ENCODE measurements around the gene KDM3A.

KDM3A gene

GRCh38 chr2:86510436-86510933 is 69.3 kb downstream of the KDM3A start:
- peak overlapping the region in 1 of 2 donors; percentile 22 for H3K27ac Mint-ChIP-seq
- peaks cover 7% of the 10 kb centered on the region for H3K4me1 Mint-ChIP-seq
- no peaks in the 10 kb centered on the region for H3K27me3 Mint-ChIP-seq
- H3K4me3 Mint-ChIP-seq, result no peak overlapping the region
- ATAC-seq (no peak), DNase-seq (no peak)
- no peaks in the 10 kb centered on the region for H3K9me3 Mint-ChIP-seq

DNA sequence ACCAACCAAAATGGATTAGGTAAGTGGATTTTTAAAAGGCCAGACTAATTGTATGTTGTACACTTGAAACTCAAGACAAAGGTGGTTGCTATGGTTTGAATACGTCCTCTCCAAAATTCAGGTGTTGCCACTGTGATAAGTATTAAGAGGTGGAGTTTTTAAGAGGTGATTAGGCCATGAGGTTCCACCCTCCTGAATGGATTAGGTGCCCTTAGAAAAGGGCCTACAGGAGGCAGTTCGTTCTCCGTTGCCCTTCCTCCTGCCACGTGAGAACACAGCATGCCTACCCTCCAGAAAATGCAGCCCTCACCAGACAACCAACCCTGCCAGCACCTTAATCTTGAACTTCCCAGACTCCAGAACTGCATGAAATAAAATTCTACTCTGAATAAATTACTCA is 70.9 kb downstream of the KDM3A start:
- DNase-seq (no peak), ATAC-seq (no peak)
- Mint-ChIP-seq H3K4me1 (peaks cover 7% of the 10 kb centered on the region), H3K27ac (no peak overlapping the region), H3K9me3 (no peaks in the 10 kb centered on the region), H3K4me3 (no peak overlapping the region), H3K27me3 (no peaks in the 10 kb centered on the region)

GRCh38 chr2:86512892-86513291 is 71.7 kb downstream of the KDM3A start:
- Mint-ChIP-seq H3K4me3 (no peak overlapping the region), H3K4me1 (peaks cover 7% of the 10 kb centered on the region), H3K9me3 (no peaks in the 10 kb centered on the region), H3K27ac (no peak overlapping the region), H3K27me3 (no peaks in the 10 kb centered on the region)
- no peak for DNase-seq
- no peak for ATAC-seq

DNA sequence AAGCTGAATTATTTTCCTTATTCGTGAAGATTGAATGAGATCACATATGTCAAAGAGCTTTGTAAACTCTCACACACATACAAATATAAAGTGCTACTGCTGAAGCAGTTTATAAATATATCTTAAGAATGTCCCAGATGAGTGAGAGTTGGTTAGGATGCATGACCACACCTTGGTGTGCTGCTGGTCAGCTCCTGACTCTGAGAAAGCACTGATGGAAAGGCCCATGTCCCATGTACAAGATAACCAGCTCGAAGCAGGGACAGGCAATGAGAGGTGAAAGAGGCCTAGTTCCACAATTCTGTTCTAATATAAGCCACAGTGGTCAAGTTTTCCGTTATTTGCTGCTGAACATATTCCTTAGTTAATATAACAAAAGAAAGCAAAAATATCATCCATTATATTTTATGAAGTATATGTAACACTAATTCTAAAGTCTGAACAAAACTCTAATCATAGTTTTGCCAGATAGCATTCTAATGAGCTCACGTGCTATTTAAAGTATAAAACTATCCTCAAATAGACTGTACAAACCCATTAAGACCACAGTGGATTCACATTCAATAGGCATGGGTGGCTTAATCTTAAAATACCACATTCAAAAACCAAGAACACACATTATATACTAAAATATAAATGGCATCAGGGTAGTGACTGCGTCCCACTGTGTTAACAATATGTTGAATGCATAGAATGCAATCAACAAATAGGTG is 72.9 kb downstream of the KDM3A start:
- Mint-ChIP-seq H3K27me3 (no peaks in the 10 kb centered on the region), H3K4me1 (peaks cover 7% of the 10 kb centered on the region), H3K27ac (no peak overlapping the region), H3K9me3 (no peaks in the 10 kb centered on the region), H3K4me3 (no peak overlapping the region)
- ATAC-seq (no peak), DNase-seq (no peak)

DNA sequence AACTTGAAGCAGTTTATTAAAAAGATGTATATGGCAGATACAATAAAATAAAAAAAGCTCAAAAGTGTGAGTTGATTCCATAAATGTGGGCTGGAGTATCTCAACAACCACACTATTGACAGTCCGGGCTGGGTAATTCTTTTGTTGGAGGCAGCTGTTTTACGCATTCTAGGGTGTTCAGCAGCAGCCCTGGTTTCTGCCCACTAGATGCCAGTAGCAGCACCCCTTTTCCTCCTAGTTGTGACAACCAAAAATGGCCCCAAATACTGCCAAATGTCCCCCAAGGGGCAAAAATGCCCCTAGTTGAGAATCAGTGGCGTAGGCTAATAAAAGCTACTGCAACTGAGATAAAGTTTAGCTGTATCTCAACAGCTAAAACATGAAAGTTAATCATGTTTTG is 77.3 kb downstream of the KDM3A start:
- H3K4me1 Mint-ChIP-seq, result peaks cover 7% of the 10 kb centered on the region
- DNase-seq, result peak; percentile 5 to 22
- H3K27ac Mint-ChIP-seq, result no peak overlapping the region
- H3K4me3 Mint-ChIP-seq, result no peak overlapping the region
- H3K27me3 Mint-ChIP-seq, result no peaks in the 10 kb centered on the region
- H3K9me3 Mint-ChIP-seq, result peaks cover 0 to 7% of the 10 kb centered on the region in 2 donors
- ATAC-seq, result peak; percentile 54

DNA sequence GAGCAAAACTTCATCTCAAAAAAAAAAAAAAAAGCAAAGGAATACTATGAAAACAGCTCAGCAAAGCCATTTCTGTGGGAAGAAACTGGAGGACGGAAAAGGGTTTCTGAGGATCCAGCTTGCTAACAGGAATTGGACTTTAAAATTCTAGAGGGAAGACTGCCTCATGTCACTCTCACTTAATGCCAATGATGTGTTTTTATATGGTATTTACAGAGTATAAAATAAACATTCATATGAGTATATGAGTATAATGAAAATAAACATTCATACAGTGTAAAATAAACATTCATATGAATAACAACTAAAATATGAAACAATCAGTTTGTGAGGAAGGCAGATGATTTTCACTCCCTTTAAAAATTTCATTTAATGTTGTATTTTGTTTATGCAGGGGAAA is 78.2 kb downstream of the KDM3A start:
- Mint-ChIP-seq H3K27me3 (no peaks in the 10 kb centered on the region), H3K27ac (no peak overlapping the region), H3K4me1 (peaks cover 7% of the 10 kb centered on the region), H3K9me3 (peaks cover 0 to 7% of the 10 kb centered on the region in 2 donors), H3K4me3 (no peak overlapping the region)
- ATAC-seq (no peak), DNase-seq (no peak)

GRCh38 chr2:86520153-86520552 is 79.0 kb downstream of the KDM3A start:
- Mint-ChIP-seq H3K4me1 (peaks cover under 1% of the 10 kb centered on the region), H3K27ac (no peak overlapping the region), H3K4me3 (no peak overlapping the region), H3K27me3 (no peaks in the 10 kb centered on the region), H3K9me3 (peaks cover 0 to 7% of the 10 kb centered on the region in 2 donors)
- no peak for DNase-seq
- no peak for ATAC-seq

GRCh38 chr2:86521922-86522321 is 80.8 kb downstream of the KDM3A start:
- no peak for ATAC-seq

DNA sequence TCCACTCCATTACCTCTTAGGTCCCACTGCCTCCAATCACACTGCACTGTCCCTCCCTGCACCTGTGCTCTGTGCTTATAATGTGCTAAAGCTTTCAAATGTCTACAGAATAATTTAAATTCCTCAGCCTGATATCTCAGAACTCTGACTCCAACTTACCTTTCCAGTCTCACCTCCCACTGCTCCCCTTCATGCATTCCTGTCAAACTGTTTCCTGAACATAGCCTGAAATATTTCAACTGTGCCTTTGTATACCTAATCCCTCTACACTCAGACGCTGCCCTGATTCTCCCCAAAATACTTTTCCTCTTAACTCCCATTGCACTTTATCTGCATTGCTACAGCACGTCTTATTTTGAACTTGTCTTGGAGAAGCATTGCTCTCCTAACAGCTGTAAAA is 81.5 kb downstream of the KDM3A start:
- no peak overlapping the region for H3K27ac Mint-ChIP-seq
- H3K4me3 Mint-ChIP-seq, result no peak overlapping the region

More at GRCh38 chr2:86521922-86522321, 80.8 kb downstream of the KDM3A start:
- DNase-seq, result no peak
- Mint-ChIP-seq H3K9me3 (peaks cover 0 to 7% of the 10 kb centered on the region in 2 donors), H3K4me1 (no peaks in the 10 kb centered on the region), H3K27ac (no peak overlapping the region), H3K27me3 (no peaks in the 10 kb centered on the region), H3K4me3 (no peak overlapping the region)

GRCh38 chr2:86523491-86523890 is 82.3 kb downstream of the KDM3A start:
- ATAC-seq (no peak), DNase-seq (no peak)
- no peaks in the 10 kb centered on the region for H3K4me1 Mint-ChIP-seq

More for the DNA sequence above, 81.5 kb downstream of the KDM3A start:
- ATAC-seq, result no peak
- no peaks in the 10 kb centered on the region for H3K4me1 Mint-ChIP-seq
- H3K9me3 Mint-ChIP-seq, result peaks cover 0 to 7% of the 10 kb centered on the region in 2 donors
- H3K27me3 Mint-ChIP-seq, result no peaks in the 10 kb centered on the region
- DNase-seq, result no peak

DNA sequence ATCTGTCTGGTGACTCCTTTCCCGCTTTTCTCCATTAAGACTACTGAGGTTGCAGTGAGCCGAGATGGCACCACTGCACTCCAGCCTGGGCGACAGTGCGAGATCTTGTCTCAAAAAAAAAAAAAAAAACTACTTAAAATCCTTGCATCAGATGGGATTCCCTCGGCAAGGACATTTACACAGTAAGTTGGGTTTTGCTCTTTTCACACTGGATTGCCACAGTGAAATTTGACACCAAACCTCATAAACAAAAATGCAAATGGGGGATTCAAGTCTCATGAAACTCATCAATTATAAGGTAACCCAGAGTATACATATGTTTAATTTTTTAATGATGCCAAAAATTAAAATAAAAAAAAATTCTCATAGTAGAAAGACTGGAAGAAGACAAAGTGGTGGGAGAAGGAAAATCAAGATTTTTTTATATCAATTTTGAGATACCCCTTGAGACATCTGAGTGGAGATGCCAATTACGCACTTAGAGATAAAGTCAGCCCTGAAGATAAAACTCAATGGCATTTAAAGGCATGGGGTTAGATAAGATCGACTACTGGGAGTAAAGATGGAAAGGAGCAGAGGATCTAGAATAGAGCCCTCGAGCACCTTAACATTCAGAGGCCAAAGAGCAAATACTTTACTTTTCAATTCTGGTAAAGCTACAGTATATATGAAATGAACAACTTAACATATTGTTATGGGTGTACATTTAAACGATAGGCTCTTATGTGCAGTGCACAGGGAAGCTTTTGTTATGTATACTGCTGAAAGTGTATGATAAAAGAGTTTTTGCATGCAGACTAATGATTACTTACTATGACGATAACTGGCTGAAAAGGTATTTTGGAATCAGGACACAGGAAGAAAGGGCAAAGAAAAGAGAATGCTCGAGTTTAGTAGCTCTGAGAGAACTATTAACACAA is 84.5 kb downstream of the KDM3A start:
- ATAC-seq (no peak), DNase-seq (no peak)
- Mint-ChIP-seq H3K4me3 (no peak overlapping the region), H3K4me1 (no peaks in the 10 kb centered on the region), H3K9me3 (no peaks in the 10 kb centered on the region), H3K27ac (no peak overlapping the region), H3K27me3 (no peaks in the 10 kb centered on the region)

More at GRCh38 chr2:86523491-86523890, 82.3 kb downstream of the KDM3A start:
- Mint-ChIP-seq H3K4me3 (no peak overlapping the region), H3K27ac (no peak overlapping the region), H3K27me3 (no peaks in the 10 kb centered on the region), H3K9me3 (peaks cover 0 to 7% of the 10 kb centered on the region in 2 donors)

GRCh38 chr2:86533589-86533988 is 92.4 kb downstream of the KDM3A start:
- H3K27me3 Mint-ChIP-seq, result no peaks in the 10 kb centered on the region
- DNase-seq (no peak), ATAC-seq (no peak)
- H3K27ac Mint-ChIP-seq, result no peak overlapping the region
- H3K9me3 Mint-ChIP-seq, result peaks cover 5 to 40% of the 10 kb centered on the region in 2 donors
- no peak overlapping the region for H3K4me3 Mint-ChIP-seq
- peaks cover 16% of the 10 kb centered on the region for H3K4me1 Mint-ChIP-seq

DNA sequence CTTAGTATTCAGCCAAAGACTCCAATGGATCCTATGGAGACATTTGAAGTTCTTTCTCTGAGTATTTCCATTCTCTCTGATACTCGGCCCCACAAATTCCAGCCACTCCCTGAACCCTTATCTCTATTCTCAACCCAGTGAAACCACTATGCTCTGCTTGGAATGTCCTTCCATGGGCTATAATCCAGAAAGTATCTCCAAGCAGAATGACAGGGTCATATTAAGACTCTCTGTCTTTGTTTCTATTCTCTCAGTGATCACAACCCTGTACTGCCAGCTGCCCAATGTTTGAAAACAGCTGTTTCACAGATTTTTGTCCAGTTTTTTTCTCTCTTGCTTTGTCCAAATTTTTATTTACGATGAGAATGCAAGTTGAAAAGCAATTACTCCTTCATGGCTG is 100.2 kb downstream of the KDM3A start:
- H3K9me3 Mint-ChIP-seq, result peaks cover 5 to 12% of the 10 kb centered on the region in 2 donors
- H3K27ac Mint-ChIP-seq, result no peak overlapping the region
- H3K4me1 Mint-ChIP-seq, result peaks cover 9% of the 10 kb centered on the region
- no peak overlapping the region for H3K4me3 Mint-ChIP-seq
- DNase-seq (no peak), ATAC-seq (no peak)
- no peaks in the 10 kb centered on the region for H3K27me3 Mint-ChIP-seq

Measured in stimulated activated naive CD8-positive, alpha-beta T cell treated with anti-CD3 and anti-CD28 coated beads, Interleukin-15, amount 100 ng/mL, for 72 hours (primary cell).